Transverse colon (tissue), 4 donors: Measurements from ENCODE around the gene SYDE2. TPM values are rescaled to one million over a fixed set of nuclear protein-coding genes. Genes with fewer than 3 reads are reported as not detected.
A peak's percentile ranks its signal among the peaks of the same experiment; 100 is the strongest.

Experiments used
- DNase-seq: peaks from one replicate; pipeline ENCODE4 v3.0.0-alpha.2; 2019
- H3K27ac ChIP-seq, 4 donors: fragments of 200-600 bp; sonication (generic); 2 replicates each; pipeline ENCODE4 v1.5.1; 2016 to 2018; ENCODE audit warnings: inconsistent platforms in 4 of 4
- H3K27me3 ChIP-seq: fragments of 200-600 bp; sonication (generic); 2 replicates; pipeline ENCODE4 v1.5.1; 2017; ENCODE audit warnings: inconsistent platforms
- H3K36me3 ChIP-seq, 4 donors: fragments of 200-600 bp; sonication (generic); 2 replicates each; pipeline ENCODE4 v1.5.1; 2017 to 2019; ENCODE audit warnings: inconsistent platforms in 4 of 4
- H3K4me1 ChIP-seq, 4 donors: fragments of 200-600 bp; sonication (generic); 2 replicates each; pipeline ENCODE4 v1.5.1; 2017 to 2020; ENCODE audit warnings: inconsistent platforms in 4 of 4
- H3K4me3 ChIP-seq, 4 donors: fragments of 200-600 bp; sonication (generic); 1 replicate in 1 of 4; 2 replicates in 3 of 4; pipeline versions ENCODE4 v1.5.1 to v1.6.1; 2017 to 2019; ENCODE audit warnings: inconsistent platforms in 4 of 4
- H3K9me3 ChIP-seq, 2 donors: fragments of 200-600 bp; sonication (generic); 2 replicates each; pipeline ENCODE4 v1.5.1; 2017 to 2019; ENCODE audit warnings: inconsistent platforms in 2 of 2
- CTCF ChIP-seq, 5 experiments: fragments of 200-600 bp in 3 of 5; fragments of 450-650 bp in 2 of 5; sonication (generic) in 3 of 5; IDR thresholded peaks; 1 replicate in 2 of 5; 2 replicates in 3 of 5; pipeline ENCODE4 v1.5.1; 2016 to 2017; ENCODE audit warnings: antibody characterized with exemption in 5 of 5, inconsistent platforms in 3 of 5, mild to moderate bottlenecking in 2 of 5, moderate library complexity in 1 of 5
- EP300 ChIP-seq: sonication (generic); formaldehyde crosslinking; IDR thresholded peaks from one replicate; pipeline ENCODE4 v1.6.1; 2017; ENCODE audit warnings: antibody characterized with exemption, low read depth
- POLR2A ChIP-seq: fragments of 450-650 bp; IDR thresholded peaks from one replicate; pipeline ENCODE4 v1.6.1; 2016; ENCODE audit warnings: antibody characterized with exemption, mild to moderate bottlenecking, moderate library complexity
- POLR2AphosphoS5 ChIP-seq, 3 donors: sonication (generic); formaldehyde crosslinking; IDR thresholded peaks; one replicate each; pipeline ENCODE4 v1.6.1; 2016; ENCODE audit warnings: antibody characterized with exemption in 3 of 3
- WGBS, 2 donors: methylation state at CpG; one replicate each; pipeline ENCODE4 v1.1.5; 2018; ENCODE audit warnings: low coverage in 1 of 2; 5-methylcytosine and 5-hydroxymethylcytosine counted together
- in situ Hi-C, 4 donors: fragments of 200-750 bp; cut with MboI; loops; one replicate each; pipeline versions ENCODE4 v1.15.0 to v1.15.1; 2017; ENCODE audit warnings: low sequenced_read_pairs in 3 of 4, low pct_ligation_motif_present in 1 of 4, low pct_unique_long_range_greater_than_20kb in 1 of 4
- intact Hi-C: fragments of 100-400 bp; cut with DNase I; formaldehyde crosslinking; loops from one replicate; pipeline ENCODE4 v1.15.1; 2023; ENCODE audit warnings: low total_unique reads
- total RNA-seq, 4 donors: library from RNA; depleted of rRNA; stranded (reverse); fragments of >200 nt; gene quantifications; one replicate each; pipeline ENCODE4 v1.1.0, GENCODE V29; 2016

Gene SYDE2
- total RNA-seq, 4 donors from 2014 or later = 10.1 to 28.8 (median 15.4) TPM

GRCh38 chr1:85202092-85202863 lies 1.5 kb upstream of the SYDE2 start:
- Histone ChIP-seq H3K4me3 (peak overlapping the region; percentile 84 to 93 (median 84)), H3K27ac (peak overlapping the region; percentile 98 to 99 (median 98)), H3K36me3 (no peaks in the 10 kb centered on the region), H3K9me3 (no peaks in the 10 kb centered on the region), H3K27me3 (no peaks in the 10 kb centered on the region), H3K4me1 (peaks cover 0 to 37% (median 19%) of the 10 kb centered on the region in 4 donors)
- WGBS, 2 donors = 14 to 23% methylated on average over 11 to 14 of the region's 14 CpGs
- intact Hi-C loops = no loop called here
- TF ChIP-seq EP300 (no peak), POLR2AphosphoS5 (IDR thresholded peaks at IDR 0.05) (peak in 2 of 3 donors; percentile 5 to 26), POLR2A (no peak), CTCF (IDR thresholded peaks at IDR 0.05) (no peak)
- in situ Hi-C loops = no loop called here
- no peak for DNase-seq

GRCh38 chr1:85201340-85202091 lies 700 bp upstream of the SYDE2 start:
- intact Hi-C loops (no loop called here), in situ Hi-C loops (no loop called here)
- DNase-seq = peak; percentile 76
- H3K9me3 ChIP-seq = no peaks in the 10 kb centered on the region
- 0 to 1% methylated on average over 3 to 63 of the region's 81 CpGs for WGBS, 2 donors
- peak overlapping the region; percentile 84 to 93 (median 84) for H3K4me3 ChIP-seq
- peaks cover 0 to 42% (median 19%) of the 10 kb centered on the region in 4 donors for H3K4me1 ChIP-seq
- H3K27ac ChIP-seq = peak overlapping the region; percentile 98 to 99 (median 98)
- H3K36me3 ChIP-seq = no peaks in the 10 kb centered on the region
- no peak for TF ChIP-seq EP300
- peak; percentile 68 for TF ChIP-seq POLR2A
- peak in 1 of 5 experiments; percentile 26 for TF ChIP-seq CTCF (IDR thresholded peaks at IDR 0.05)
- peak; percentile 62 to 82 (median 65) for TF ChIP-seq POLR2AphosphoS5 (IDR thresholded peaks at IDR 0.05)
- H3K27me3 ChIP-seq = no peaks in the 10 kb centered on the region

DNA sequence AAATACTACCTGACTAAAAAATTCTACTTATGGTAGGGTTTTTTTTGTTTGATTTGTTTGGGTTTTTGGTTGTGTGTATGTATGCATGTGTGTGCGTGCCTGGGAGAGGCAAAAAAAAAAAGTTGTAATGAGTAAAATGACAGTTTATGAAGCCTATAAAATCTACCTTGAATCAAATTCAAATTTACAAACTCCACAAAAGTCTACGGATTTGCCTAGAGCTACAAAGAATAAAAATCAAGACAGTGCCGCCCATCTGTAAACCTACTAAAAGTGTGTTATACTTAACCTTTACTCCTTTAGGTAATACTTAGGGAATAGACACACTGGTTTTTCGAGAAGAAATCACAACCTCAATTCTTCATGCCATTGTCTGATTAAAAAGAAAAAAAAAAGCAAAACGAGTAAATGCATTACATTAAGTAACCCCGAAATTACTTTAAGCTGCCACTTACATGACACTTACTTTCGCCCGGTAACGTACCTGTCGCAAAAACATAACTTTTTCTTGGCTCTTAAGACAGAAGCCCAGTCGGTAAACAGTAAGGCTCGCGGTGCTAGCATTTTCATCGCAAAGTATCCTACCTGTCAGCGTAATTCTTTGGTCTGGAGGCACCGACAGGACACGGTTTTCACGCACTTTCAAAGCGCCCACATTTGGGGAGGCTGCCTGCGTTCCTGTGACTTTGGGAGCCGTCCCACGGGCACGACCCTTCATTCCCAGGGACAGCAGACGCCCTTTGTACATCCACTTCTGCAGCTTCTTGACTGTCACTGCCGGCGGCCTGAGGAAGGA lies 951 bp downstream of the SYDE2 start:
- WGBS, 2 donors = 9 to 14% methylated on average over 14 to 26 of the region's 26 CpGs
- Histone ChIP-seq H3K36me3 (no peaks in the 10 kb centered on the region), H3K27ac (peak overlapping the region; percentile 98 to 99 (median 98)), H3K27me3 (no peaks in the 10 kb centered on the region), H3K4me1 (peaks cover 0 to 52% (median 19%) of the 10 kb centered on the region in 4 donors), H3K4me3 (peak overlapping the region; percentile 84 to 93 (median 84)), H3K9me3 (no peaks in the 10 kb centered on the region)
- no peak for TF ChIP-seq CTCF (IDR thresholded peaks at IDR 0.05)
- TF ChIP-seq POLR2AphosphoS5 (IDR thresholded peaks at IDR 0.05) = no peak
- TF ChIP-seq EP300 = no peak
- no peak for TF ChIP-seq POLR2A
- intact Hi-C loops = no loop called here
- DNase-seq = peak; percentile 46
- in situ Hi-C loops = no loop called here
